DMS53 (cell line): ENCODE measurements around the gene STRBP.
"Not testable (repeated sequence)": the region's sequence is repeated elsewhere in the genome, so short reads cannot be mapped to it uniquely, and the experiment has no call there.

Experiments used
- DNase-seq: peaks from one replicate; lab custom pipeline; 2025; lab: John Stamatoyannopoulos, UW

STRBP gene

DNA sequence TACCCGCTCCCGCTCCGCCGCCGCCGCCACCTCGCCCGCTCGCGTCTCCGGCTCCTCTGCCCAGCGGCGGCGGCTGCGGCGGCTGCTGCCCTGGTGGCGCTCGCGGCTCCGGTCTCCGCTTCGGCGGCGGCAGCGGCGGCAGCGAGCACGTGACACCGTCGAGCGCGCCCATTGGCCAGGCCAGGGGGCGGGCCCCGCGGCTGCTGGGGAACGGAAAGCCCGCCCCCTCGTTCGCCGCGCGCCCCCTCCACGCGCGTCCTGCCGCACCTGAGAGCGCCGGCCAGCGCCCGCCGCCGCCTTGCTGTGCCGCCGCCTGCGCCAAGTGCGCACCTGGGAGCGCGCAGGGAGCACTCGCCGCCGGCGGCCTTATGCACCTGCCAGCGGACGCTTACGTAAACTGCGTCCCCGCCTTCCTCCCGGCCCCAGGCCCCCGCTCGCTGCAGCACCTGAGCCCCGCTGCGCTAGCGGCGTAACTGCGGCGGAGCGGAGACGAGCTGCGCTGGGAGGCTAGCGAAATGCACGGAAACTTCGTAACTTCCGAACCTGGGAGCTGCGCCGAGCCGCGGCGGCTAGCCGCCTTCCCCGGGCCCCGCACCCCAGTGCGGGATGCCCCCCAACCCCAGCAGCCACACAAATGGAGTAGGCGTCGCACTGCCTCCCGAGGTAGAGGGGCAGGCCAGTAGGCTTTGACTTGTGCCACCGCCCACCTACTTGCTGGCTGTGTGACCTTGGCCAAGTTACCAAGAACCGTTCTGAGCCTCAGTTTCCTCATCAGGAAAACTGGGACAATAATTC, at the start of gene STRBP:
TSS of gene STRBP (minus strand) at position 122 of the 795 bp plus-strand sequence. CDS start 84,452 bp downstream, outside the sequence.
- DNase-seq = peak; percentile 98

DNA sequence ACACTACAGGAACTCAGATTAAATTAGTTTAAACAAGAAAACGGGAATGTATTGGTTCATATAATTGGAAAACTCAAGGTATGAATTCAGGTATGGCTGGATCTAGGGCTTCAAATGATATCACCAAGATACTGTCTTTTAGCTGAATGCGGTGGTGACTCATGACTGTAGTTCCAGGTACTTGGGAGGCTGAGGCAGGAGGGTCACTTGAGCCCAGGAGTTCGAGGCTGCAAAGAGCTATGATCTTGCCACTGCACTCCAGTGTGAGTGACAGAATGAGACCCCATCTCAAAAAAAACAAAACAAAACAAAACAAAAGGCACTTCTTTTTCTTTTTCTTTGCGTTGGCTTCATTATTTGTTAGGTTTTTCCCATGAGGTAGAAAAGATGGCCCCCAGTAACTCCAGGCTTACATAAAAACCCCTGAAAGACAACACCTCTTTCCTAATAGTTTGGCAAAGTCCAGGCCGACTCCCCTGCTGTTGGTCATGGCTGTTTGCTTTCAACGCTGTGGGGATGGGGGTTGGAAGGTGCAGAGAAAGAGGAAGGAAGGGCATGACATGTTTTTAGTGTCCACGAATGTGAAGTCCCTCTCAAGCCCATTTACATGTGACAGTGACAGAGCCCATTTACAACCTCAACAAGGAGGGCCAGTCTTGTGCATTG, 47.8 kb upstream of the STRBP start:
- no peak for DNase-seq

DNA sequence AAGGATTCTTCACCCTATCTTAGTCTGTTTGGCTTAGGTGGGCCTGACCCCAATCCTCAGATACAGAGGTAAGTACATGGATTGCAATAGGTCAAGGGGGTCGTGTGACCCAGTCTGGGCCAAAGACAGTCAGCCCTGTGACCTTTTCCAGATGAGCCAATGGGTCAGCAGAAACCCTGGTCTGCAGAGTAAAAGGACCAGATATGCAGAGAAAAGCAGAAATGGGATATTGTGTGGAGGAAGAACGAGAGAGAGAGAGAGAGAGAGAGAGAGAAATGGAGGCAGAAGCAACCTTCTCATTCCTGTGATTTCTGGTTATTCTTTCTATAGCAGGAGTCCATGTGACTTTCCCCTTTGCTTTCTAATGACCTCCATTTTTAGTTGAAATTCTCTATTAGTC, 47.2 kb upstream of the STRBP start:
- DNase-seq = no peak

DNA sequence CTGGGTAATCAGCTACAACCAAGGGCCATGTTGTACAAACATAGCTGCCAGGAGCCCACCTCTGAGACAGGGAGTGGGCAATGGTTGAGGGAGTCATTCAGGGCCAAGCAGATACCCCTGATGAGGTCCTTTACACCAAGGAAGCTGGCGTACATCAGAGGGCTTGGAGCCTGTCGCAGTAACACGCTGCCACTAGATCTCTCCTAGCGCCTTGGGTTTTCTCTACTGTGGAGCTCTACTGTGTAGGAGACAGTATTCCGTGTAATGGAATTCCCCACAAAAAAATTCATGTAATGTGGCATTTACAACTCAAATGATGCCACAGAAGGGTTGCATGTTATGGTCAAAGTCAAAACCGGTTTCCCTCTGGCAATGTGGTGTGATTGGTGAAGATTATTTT, 46.2 kb upstream of the STRBP start:
- DNase-seq = no peak

DNA sequence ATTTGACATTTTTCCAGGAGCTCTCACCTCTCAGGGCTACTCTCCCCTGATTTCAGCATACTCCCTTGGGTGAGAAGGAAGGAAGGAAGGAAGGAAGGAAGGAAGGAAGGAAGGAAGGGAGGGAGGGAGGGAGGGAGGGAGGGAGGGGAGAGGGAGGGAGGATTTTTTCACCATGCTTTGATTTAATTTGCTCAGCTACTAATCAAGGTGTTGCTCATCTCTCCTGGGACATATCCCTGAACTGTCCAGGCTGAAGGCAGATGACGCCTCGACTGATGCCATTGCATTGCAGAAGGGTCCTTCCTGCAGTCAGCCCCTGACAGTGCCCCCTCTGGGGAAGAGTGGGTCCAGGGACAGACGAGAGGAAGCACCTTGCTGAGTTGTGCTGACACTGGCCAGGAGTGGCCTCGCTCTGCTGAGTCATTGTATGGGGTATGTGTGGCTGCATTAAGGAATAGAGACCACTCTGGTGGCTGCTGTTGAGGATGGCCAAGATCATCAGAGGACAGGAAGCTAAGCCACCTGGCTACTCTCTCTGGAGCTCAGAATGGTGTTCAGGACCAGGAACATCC, 44.0 kb upstream of the STRBP start:
- no peak for DNase-seq

DNA sequence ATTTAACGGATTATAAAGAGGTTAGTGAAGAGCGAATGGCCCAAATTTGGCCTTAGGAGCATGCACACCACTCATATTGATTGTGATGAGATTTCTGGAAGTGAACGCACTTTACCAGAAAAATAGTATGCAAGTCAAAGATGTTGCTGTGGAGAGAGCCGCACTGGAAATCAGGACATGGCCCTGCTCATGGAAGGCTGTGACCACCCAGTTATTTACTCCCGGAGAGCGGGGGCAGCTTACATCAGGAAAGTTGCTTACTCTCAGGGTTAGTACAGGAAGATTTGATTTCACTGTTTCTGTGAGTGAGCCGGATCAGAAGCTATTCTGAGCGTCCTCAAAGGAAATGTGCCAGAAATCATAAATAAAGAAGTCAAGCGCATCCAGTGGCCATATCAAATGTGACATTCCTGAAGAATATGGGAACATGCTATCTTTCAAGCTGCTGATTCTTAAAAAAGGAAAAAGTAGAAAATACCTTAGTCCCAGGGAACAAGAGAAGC, 42.9 kb upstream of the STRBP start:
- no peak for DNase-seq

DNA sequence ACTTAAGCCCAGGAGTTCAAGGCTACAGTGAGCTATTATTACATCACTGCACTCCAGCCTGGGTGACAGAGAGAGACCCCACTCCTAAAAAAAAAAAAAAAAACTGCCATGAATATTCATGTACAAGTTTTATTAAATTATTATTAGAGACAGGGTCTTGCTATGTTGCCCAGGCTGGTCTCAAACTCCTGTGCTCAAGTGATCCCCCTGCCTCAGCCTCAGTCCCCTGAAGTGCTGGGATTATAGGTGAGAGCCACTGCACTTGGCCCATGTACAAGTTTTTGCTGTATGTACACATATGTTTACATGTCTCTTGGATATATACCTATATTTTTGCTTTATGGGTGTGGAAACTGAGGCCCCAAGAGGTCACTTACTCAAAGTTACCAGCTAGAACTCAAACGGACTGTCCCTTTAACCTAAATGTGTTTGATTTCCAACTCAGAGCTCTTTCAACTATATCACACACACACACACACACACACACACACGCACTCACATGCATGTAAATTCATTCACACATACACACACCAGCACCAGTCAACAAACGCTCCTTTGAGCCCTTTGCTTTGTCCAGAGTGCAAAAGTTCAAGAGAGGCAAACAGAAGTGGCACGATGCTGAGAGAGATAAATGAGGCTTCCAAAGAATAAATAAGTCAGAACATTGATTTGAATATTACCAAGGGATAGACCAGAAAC, 42.3 kb upstream of the STRBP start:
- DNase-seq = no peak

DNA sequence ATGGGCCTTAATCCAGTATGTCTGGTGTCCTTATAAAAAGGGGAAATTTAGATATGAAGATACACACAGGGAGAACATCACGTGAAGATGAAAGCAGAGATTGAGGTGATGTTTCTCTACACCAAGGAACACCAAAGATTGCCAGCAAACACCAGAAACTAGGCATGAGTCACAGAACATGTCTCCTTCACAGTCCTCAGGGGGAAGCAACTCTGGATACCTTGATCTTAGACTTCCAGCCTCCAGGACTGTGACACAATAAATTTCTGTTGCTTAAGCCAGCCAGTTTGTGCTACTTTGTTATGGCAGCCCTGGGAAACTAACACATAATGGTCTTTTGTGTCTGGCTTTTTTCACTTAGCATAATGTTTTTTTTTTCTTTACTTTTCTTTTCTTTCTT, 41.2 kb upstream of the STRBP start:
- no peak for DNase-seq

DNA sequence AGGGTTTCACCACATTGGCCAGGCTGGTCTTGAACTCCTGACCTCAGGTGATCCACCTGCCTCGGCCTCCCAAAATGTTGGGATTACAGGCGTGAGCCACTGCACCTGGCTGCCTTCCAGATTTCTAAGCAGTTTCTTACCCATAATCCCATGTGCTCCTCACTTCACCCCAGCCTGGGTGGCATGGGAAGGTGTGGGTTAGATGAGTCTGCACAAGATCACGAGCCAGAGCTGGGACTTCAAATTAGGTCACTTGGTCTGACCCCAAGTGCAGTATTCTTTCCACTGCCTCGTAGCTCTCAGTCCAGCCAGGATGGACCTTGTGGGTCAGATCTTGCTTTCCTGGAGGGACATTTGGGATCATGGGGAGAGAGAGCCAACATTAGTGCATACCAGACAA, 37.5 kb upstream of the STRBP start:
- DNase-seq = no peak

DNA sequence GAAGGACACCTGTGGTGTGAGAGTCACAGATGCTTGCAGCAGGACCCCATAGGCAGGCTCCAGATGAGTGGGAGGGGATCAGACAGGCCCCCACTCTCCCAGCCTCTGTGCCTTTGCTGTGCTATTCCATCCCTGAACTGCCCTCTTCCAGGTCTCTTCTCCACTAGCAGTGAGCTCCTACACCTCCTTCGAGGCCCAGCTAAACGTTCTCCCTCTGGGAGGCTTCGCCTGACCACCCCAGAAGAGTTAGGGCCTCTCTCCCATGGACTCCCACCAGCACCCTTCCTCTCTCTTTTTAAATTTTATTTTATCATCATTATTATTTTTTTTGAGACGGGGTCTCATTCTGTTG, 35.9 kb upstream of the STRBP start:
- DNase-seq = no peak

DNA sequence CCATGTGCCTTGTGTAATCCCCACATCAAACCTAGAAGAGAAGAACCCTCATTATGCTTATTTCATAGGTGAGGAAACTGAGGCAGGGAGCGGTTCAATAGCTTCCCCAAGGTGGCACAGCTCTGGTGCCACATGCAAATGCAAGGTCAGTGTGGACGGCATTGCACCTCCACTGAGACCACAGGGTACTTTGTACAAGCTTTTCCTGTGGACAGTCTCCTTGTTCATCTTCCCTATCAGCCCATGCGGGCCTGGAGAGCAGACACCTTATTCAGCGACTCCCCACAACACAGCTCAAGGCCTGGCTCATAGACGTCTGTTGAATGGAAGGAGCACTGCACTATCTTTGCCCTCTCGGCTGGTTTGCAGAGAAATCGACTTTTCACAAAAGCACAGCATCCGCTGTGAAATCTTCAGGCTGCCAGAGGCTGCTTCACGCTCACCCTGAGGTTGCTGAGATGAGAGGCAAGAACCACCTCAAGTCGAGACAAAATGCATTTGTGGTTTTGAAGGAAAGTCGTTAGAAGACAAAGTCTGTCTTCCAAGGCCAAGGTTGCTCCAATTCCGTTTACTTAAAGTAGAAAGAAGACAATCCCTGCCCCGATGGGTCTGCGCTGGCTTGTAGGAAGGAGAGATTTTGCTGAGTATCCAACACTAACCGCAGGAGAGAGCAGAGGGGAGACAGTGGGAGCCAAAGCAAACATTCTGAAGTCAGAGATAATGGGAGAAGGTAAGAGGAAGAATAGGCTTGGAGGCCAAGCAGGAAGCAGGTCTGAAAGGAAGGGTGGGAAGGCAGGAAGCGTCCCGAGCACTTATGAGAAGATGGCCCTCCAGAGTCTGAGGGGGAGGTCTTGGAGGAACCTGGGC, 34.2 kb upstream of the STRBP start:
- no peak for DNase-seq

DNA sequence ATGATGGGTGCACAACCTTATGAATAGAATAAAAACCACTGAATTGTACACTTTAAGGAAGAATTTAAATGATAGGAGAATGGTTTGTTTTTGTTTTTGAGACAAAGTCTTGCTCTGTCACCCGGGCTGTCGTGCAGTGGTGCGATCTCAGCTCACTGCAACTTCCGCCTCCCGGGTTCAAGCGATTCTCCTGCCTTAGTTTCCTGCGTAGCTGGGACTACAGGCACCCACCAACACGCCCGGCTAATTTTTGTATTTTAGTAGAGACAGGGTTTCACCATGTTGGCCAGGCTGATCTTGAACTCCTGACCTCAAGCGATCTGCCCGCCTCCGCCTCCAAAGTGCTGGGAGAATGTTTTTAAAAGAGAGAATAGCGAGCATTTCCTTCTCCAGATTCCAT, 33.5 kb upstream of the STRBP start:
- DNase-seq = not testable (repeated sequence)

DNA sequence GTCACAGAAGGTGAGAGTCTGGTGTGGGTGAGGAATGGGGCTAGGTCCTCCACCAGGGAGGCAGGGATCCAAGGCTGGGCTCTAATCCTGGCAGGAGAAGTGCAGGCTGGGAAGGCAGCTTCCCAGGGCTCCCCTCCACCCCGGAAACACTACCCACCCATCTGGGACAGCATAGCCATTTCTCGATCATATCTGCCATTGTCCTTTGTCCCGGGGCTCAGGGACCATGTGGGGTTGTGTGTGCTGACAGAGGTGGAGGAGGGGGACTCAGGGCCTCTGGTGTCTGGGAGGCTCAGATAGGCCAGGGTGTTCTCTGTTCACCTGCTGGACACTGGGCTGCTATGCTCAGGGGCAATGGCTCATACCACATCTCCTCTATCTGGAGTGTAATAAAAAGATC, 32.2 kb upstream of the STRBP start:
- no peak for DNase-seq

DNA sequence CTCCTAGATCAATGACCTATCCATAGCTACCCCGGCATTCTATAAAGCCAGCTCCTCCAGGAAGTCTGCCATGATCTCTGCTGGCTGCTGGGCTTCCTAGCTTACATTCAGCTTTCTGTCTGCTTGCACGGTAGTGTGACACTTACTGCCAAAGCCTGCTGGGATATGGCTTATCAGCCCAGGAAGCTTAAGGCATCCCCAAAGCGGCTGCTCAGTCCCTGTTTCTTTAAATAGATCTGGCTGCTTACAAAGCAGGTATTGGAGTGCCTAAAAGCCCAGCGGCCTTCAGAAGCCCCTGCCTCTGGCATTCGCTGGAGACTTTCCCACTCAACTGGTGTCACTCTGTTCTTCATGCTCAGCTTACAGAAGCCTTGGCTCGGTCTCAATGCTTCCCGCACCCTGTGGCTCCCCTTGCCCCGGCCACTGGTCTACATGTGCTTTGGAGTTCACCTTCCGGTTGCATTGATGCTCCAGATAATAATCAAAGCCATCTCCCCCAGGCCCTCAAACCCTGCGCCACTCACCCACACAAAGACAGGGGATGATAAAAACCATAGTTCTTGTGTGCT, 31.3 kb upstream of the STRBP start:
- no peak for DNase-seq

DNA sequence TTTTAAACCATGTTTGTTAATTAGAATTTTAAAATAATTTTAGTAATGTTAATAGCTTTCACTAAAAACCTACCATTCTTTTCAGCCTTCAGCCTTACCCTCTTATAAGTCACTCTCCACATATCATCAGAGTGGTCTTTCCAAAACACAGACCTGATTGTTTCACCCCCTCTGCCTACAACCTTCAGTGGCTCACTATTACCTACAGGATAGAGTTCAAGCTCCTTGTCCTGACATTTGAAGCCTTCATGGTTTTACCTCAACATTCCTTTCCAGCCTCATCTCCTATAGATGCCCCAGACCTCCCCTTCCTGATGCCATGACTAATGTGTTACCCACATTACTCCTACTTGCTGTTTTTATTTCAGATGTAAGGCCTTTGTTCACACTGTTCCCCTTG, 27.8 kb upstream of the STRBP start:
- no peak for DNase-seq

DNA sequence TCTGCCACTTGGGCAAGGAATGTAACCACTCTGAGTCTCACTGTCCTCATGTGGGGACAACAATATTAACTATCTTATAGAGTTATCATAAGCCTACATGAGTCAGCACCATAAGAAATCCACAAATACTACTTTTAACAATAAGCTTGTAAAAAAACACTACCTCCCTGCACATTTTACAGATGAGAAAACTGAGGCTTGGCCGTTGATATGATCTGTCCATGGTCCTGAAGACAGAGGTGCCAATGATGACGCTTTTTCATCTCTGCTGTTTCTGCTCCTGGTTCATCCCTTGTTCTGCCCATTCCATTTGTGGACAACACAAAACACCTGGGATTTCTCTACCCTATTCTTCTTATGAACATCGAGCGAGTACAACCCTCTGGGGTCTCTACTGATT, 23.4 kb upstream of the STRBP start:
- no peak for DNase-seq

DNA sequence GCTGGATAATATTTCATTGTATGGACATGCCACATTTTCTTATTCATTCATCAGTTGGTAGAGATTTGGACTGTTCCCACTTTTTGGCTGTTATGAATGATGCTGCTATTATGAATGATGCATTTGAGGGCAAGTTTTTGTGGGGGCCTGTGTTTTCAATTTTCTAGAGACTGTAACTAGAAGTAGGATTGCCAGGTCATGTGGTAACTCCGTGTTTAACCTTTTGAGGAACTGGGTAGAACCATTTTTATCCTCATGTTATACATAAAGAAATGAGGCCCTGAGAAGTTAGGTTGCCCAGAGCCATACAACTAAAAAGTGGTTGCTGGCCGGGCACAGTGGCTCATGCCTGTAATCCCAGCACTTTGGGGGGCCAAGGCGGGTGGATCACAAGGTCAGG, 22.4 kb upstream of the STRBP start:
- DNase-seq = no peak

DNA sequence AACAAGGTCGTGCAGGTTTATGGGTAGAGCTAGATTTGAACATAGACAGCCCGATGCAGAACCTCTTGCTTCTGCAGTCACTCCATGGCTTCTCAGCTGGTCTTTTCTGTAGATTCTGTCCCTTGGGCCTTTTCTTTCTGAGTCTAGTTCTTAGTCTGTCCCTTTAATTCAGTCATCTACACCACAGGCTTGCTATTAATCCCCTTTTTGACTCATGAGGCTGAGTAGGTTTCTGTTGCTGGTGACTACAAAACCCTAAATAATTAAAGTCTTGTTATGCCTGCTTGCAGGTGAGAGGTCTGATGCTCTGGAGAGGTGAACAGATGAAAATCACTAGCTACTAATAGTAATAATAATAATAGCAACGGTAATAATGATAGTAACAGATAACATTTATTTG, 19.3 kb upstream of the STRBP start:
- no peak for DNase-seq

DNA sequence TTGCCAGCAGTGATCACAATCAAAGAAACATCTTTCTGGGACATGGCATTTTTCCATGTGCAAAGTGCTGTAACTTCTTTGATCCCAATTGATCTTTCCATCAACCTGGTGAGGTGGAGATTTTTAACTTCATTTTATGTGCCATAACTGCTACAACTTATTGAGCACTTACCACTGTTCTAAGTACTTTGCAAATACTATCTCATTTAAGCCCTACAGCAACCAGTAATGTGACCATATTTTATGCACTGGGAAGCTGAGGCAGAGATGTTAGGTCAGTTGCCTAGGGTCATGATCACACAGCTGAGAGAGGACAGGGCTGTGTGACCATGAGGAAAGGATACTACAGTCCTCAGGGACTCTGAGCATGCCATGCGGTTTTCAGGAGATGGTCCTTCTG, 17.9 kb upstream of the STRBP start:
- DNase-seq = no peak

DNA sequence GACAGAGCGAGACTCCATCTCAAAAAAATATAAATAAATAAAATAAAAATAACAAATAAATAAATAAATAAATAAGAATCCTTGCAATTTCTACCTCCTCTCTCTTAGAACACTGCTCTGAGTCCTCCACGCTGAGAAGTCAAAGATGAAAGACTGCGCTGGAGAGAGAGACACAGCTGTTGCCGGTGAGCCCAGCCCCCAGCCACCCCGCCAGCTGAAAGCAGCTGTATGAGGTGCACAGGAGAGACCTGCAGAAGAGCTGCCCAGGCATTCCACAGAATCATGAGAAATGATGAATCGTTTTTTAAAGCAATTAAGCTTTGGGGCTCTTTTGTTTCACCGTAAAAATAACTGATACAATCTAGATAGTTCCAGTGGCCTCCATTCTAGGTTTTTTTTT, 16.3 kb upstream of the STRBP start:
- no peak for DNase-seq

DNA sequence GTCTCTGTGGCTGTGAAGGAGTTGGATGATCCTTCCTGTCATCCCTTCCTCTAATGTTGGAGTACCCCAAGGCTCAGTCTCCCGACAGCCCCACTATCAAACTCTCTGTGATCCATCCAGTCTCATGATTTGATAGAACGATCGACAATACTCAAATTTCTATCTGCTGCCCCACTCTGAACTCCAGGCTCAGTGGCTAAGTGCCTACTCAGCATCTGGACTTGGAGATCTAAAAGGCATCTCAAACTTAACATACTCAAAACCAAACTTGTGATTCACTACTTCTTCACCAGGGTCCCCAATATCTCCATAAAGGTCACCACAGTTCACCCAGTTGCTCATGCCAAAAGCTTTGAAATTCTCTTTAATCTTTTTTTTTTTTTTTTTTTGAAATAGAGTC, 15.1 kb upstream of the STRBP start:
- DNase-seq = no peak

DNA sequence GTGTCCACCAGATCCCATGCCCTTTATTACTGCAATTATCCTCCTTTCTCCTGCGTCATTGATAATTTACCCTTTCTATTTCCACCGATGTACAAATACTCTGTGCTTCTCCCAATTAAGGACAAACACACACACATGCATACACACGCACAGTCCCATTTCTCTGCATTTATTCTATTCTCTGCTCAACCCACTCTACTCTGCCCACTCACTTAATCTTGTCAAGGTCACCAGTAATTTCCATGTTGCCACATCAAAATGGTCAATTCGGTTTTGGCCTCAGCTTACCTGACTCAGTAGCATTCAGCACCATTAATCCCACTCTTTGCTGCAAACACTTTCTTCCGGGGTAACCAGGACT, 14.6 kb upstream of the STRBP start:
- DNase-seq = no peak
